Measurements from ENCODE around the gene ODF2L.

ODF2L gene

DNA sequence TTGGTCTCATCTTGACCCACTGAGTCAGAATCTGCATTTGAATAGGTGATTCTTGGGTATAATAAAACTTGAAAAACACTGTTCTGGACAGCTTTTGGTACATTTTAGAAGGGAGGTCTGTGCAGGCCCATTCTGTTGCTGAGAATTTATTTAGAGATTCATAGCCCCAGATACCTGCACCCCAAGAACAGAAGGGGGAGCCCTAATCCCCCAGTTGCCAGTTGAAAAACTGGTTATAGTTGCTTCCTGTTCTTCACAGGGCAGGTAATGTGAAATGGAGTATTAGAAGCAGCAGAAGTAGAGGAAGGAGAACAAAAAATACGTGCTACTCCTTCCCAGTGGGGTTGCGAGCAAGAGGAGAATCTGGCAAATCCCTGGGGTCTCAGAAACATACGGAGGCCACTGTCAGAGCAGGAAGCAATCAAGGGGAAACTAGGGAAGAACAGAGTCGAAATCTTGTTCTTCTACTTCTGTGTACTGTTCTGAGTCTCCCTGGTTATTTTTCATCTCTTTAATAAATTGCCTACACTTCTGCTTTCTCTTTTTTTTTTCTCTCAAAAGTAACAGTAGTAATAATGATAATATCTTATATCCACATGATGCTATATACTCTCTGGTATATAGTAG, 23.3 kb upstream of the ODF2L start:
- POLR2A ChIA-PET = no interaction called here
- DNase-seq = peak; percentile 58 to 83 (median 81)

DNA sequence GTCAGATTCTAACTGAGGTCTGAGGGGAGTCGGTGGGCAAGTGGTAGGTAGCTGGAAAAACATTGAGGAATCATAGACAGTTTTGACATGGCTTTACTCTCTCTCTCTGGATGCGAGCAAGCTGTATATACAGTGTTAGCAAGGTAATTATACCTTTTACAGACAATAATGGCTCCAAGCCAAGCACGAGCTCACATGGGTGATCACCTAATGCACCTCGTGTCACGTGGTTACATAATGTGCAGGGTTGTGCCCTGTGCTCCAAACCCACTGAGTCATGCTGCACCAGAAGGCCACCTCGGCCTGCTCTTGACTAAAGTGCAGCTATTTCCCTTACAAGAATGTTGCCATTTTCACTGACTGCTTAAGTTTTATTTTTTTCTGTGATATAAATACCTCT, 20.2 kb upstream of the ODF2L start:
- POLR2A ChIA-PET = no interaction called here
- Histone ChIP-seq H3K36me3 (ENCODE audit: control insufficient read depth in 4 of 4, insufficient read depth in 4 of 4, low read length in 3 of 4) (no peaks in the 10 kb centered on the region), H3K9me3 (ENCODE audit: control extremely low read depth in 1 of 5, control insufficient read depth in 4 of 5, insufficient read depth in 2 of 5, low read depth in 1 of 5, low read length in 4 of 5) (no peaks in the 10 kb centered on the region)

More for the DNA sequence above, 23.3 kb upstream of the ODF2L start:
- peak overlapping the region in 4 of 7 experiments; percentile 19 to 61 (median 56) for H3K4me3 ChIP-seq (ENCODE audit: control insufficient read depth in 1 of 7, extremely low read depth in 1 of 7, insufficient read depth in 4 of 7, low read depth in 2 of 7, low read length in 6 of 7)
- no peaks in the 10 kb centered on the region for H3K9me3 ChIP-seq (ENCODE audit: control extremely low read depth in 1 of 5, control insufficient read depth in 4 of 5, insufficient read depth in 2 of 5, low read depth in 1 of 5, low read length in 4 of 5)
- H3K27me3 ChIP-seq (replicated peaks in 2 of 5; ENCODE audit: control insufficient read depth in 4 of 5, insufficient read depth in 5 of 5, low read length in 4 of 5) = no peaks in the 10 kb centered on the region
- WGBS (ENCODE audit: insufficient coverage) = 11% methylated on average over 4 of the region's 4 CpGs
- no peaks in the 10 kb centered on the region for H3K36me3 ChIP-seq (ENCODE audit: control insufficient read depth in 4 of 4, insufficient read depth in 4 of 4, low read length in 3 of 4)
- peak overlapping the region in 1 of 2 experiments; percentile 29 for H3K27ac ChIP-seq (ENCODE audit: insufficient read depth in 1 of 2, low read depth in 1 of 2, low read length in 2 of 2, poor library complexity in 1 of 2, severe bottlenecking in 2 of 2)
- peaks cover 3 to 7% (median 4%) of the 10 kb centered on the region in 4 experiments for H3K4me1 ChIP-seq (ENCODE audit: control extremely low read depth in 1 of 4, control insufficient read depth in 4 of 4, insufficient read depth in 4 of 4, low read length in 3 of 4)
- CTCF ChIA-PET = interaction anchor here (0.7 to 7.4 kb wide), 4 partner anchors 17 to 266 kb away, joined by 3 to 48 read pairs (median 4); no protein-coding TSS in a partner anchor

DNA sequence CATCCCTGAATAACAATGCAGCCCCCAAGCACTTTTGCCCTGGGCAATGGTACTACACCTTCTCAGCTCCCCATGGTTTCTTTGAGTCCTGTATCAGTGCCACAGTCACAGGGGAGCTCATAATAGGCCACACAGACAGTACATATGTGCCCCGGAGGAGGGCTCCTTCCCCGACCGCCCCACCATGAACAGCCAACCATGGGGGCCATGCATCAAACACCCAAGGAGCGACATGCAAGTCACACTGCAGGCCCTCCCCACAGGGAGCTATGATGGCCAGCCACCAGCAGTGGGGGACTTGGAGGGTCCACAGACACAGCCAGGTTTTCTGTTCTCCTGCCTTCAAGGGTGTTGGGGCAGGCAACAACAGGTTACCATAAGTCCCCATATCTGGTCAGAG, 14.8 kb upstream of the ODF2L start:
- no peak for DNase-seq
- ChIA-PET CTCF (no interaction called here), POLR2A (no interaction called here)
- Histone ChIP-seq H3K9me3 (ENCODE audit: control extremely low read depth in 1 of 5, control insufficient read depth in 4 of 5, insufficient read depth in 2 of 5, low read depth in 1 of 5, low read length in 4 of 5) (no peaks in the 10 kb centered on the region), H3K4me1 (ENCODE audit: control extremely low read depth in 1 of 4, control insufficient read depth in 4 of 4, insufficient read depth in 4 of 4, low read length in 3 of 4) (no peaks in the 10 kb centered on the region), H3K36me3 (ENCODE audit: control insufficient read depth in 4 of 4, insufficient read depth in 4 of 4, low read length in 3 of 4) (no peaks in the 10 kb centered on the region), H3K27ac (ENCODE audit: insufficient read depth in 1 of 2, low read depth in 1 of 2, low read length in 2 of 2, poor library complexity in 1 of 2, severe bottlenecking in 2 of 2) (no peak overlapping the region), H3K27me3 (replicated peaks in 2 of 5; ENCODE audit: control insufficient read depth in 4 of 5, insufficient read depth in 5 of 5, low read length in 4 of 5) (no peaks in the 10 kb centered on the region), H3K4me3 (ENCODE audit: control insufficient read depth in 1 of 7, extremely low read depth in 1 of 7, insufficient read depth in 4 of 7, low read depth in 2 of 7, low read length in 6 of 7) (no peak overlapping the region)
- 88% methylated on average over 4 of the region's 4 CpGs for WGBS (ENCODE audit: insufficient coverage)

More for the DNA sequence above, 20.2 kb upstream of the ODF2L start:
- 65% methylated on average over 5 of the region's 6 CpGs for WGBS (ENCODE audit: insufficient coverage)
- CTCF ChIA-PET = interaction anchor here (1.0 to 2.3 kb wide), 7 partner anchors 10 to 95 kb away, joined by 3 to 7 read pairs (median 3); no protein-coding TSS in a partner anchor
- H3K27ac ChIP-seq (ENCODE audit: insufficient read depth in 1 of 2, low read depth in 1 of 2, low read length in 2 of 2, poor library complexity in 1 of 2, severe bottlenecking in 2 of 2) = no peak overlapping the region
- peak in 1 of 3 donors; percentile 20 for DNase-seq
- no peaks in the 10 kb centered on the region for H3K27me3 ChIP-seq (replicated peaks in 2 of 5; ENCODE audit: control insufficient read depth in 4 of 5, insufficient read depth in 5 of 5, low read length in 4 of 5)
- peaks cover 3 to 7% (median 4%) of the 10 kb centered on the region in 4 experiments for H3K4me1 ChIP-seq (ENCODE audit: control extremely low read depth in 1 of 4, control insufficient read depth in 4 of 4, insufficient read depth in 4 of 4, low read length in 3 of 4)
- no peak overlapping the region for H3K4me3 ChIP-seq (ENCODE audit: control insufficient read depth in 1 of 7, extremely low read depth in 1 of 7, insufficient read depth in 4 of 7, low read depth in 2 of 7, low read length in 6 of 7)

DNA sequence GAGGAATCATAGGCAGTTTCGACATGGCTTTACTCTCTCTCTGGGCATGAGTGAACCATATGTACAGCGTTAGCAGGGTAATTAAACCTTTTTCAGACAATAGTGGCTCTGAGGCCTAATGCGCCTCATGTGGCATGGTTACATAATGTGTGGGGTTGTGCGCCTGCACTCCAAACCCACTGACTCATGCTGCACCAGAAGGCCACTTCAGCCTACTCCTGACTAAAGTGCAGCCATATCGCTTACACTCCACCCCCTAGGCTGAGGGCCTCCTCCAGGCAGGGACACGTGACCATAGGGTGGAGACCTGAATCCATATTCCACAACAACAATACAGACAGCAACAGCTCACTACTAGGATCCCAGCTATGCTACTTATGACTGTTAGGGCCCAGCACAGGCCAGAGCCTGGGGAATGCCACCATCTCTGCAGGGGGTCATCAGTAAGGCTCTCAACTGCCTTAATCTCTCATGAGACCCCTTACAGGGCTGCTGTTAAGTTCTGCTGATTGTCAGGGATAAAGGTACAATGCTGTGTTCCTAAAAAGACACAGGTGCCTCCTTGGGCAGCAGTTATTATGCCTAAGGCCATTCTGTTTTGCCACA, 13.4 kb upstream of the ODF2L start:
- CTCF ChIA-PET = interaction anchor here (1.1 to 1.3 kb wide), 2 partner anchors 13 to 64 kb away, joined by 3 read pairs; partner anchors contain the start of gene ODF2L

DNA sequence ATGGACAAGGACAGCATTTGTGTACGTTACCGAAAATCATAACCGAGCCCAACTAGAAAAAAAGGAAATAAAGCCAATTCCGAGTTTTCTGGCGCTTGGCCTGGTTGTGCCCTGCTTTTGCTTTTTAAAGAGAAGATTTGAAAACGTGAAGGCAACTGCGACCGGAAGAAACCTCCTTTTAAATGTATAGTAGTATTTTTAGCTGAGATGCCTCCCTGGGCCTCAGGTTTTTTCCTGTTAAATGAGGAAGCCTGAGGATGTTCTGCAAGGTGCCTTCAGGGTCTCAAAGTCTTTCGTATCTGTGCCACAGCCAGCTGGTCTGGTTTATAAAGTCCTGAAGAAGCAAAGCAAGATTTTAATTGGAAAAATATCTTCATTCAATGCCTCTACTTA, 371 bp upstream of the ODF2L start:
- peak overlapping the region; percentile 88 to 99 (median 96) for H3K4me3 ChIP-seq (ENCODE audit: control insufficient read depth in 1 of 7, extremely low read depth in 1 of 7, insufficient read depth in 4 of 7, low read depth in 2 of 7, low read length in 6 of 7)
- H3K9me3 ChIP-seq (ENCODE audit: control extremely low read depth in 1 of 5, control insufficient read depth in 4 of 5, insufficient read depth in 2 of 5, low read depth in 1 of 5, low read length in 4 of 5) = no peaks in the 10 kb centered on the region
- WGBS (ENCODE audit: insufficient coverage) = 0% methylated on average over 9 of the region's 9 CpGs
- H3K27me3 ChIP-seq (replicated peaks in 2 of 5; ENCODE audit: control insufficient read depth in 4 of 5, insufficient read depth in 5 of 5, low read length in 4 of 5) = no peaks in the 10 kb centered on the region
- DNase-seq = peak in 2 of 3 donors; percentile 69 to 79
- peaks cover 3 to 20% (median 13%) of the 10 kb centered on the region in 4 experiments for H3K4me1 ChIP-seq (ENCODE audit: control extremely low read depth in 1 of 4, control insufficient read depth in 4 of 4, insufficient read depth in 4 of 4, low read length in 3 of 4)
- H3K36me3 ChIP-seq (ENCODE audit: control insufficient read depth in 4 of 4, insufficient read depth in 4 of 4, low read length in 3 of 4) = no peaks in the 10 kb centered on the region
- ChIA-PET CTCF (interaction anchor here (0.7 to 2.2 kb wide), 9 partner anchors 9 to 308 kb away, joined by 3 to 8 read pairs (median 3); partner anchors contain the start of gene SH3GLB1), POLR2A (no interaction called here)
- H3K27ac ChIP-seq (ENCODE audit: insufficient read depth in 1 of 2, low read depth in 1 of 2, low read length in 2 of 2, poor library complexity in 1 of 2, severe bottlenecking in 2 of 2) = peak overlapping the region; percentile 58 to 88

More for the DNA sequence above, 13.4 kb upstream of the ODF2L start:
- WGBS (ENCODE audit: insufficient coverage) = 100% methylated on average over 3 of the region's 6 CpGs
- Histone ChIP-seq H3K27ac (ENCODE audit: insufficient read depth in 1 of 2, low read depth in 1 of 2, low read length in 2 of 2, poor library complexity in 1 of 2, severe bottlenecking in 2 of 2) (no peak overlapping the region), H3K4me3 (ENCODE audit: control insufficient read depth in 1 of 7, extremely low read depth in 1 of 7, insufficient read depth in 4 of 7, low read depth in 2 of 7, low read length in 6 of 7) (no peak overlapping the region), H3K4me1 (ENCODE audit: control extremely low read depth in 1 of 4, control insufficient read depth in 4 of 4, insufficient read depth in 4 of 4, low read length in 3 of 4) (no peaks in the 10 kb centered on the region), H3K9me3 (ENCODE audit: control extremely low read depth in 1 of 5, control insufficient read depth in 4 of 5, insufficient read depth in 2 of 5, low read depth in 1 of 5, low read length in 4 of 5) (no peaks in the 10 kb centered on the region), H3K36me3 (ENCODE audit: control insufficient read depth in 4 of 4, insufficient read depth in 4 of 4, low read length in 3 of 4) (no peaks in the 10 kb centered on the region), H3K27me3 (replicated peaks in 2 of 5; ENCODE audit: control insufficient read depth in 4 of 5, insufficient read depth in 5 of 5, low read length in 4 of 5) (no peaks in the 10 kb centered on the region)
- POLR2A ChIA-PET = no interaction called here
- no peak for DNase-seq

DNA sequence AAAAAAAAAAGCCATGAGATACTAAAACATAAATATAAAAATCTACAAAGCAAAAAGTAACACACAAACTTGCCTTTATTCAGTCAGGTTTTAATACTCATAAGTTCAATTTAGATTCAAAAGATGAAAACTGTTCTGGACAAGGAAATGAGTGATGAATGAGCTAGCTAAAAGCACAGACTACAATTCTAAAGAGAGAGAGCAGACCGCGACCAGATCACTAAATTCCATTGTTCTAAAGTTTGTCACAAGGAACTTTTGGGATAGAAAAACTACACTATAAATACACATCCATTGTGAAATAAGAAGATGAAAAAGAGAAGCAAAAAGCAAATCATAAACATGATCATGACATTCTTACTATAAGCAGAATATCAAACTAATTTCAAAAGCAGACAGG, 1.7 kb downstream of the ODF2L start:
- CTCF ChIA-PET = interaction anchor here (0.7 to 2.2 kb wide), 4 partner anchors 15 to 330 kb away, joined by 3 to 6 read pairs (median 4); no protein-coding TSS in a partner anchor
- H3K4me3 ChIP-seq (ENCODE audit: control insufficient read depth in 1 of 7, extremely low read depth in 1 of 7, insufficient read depth in 4 of 7, low read depth in 2 of 7, low read length in 6 of 7) = peak overlapping the region in 1 of 7 experiments; percentile 4
- POLR2A ChIA-PET = no interaction called here
- no peaks in the 10 kb centered on the region for H3K36me3 ChIP-seq (ENCODE audit: control insufficient read depth in 4 of 4, insufficient read depth in 4 of 4, low read length in 3 of 4)
- H3K27ac ChIP-seq (ENCODE audit: insufficient read depth in 1 of 2, low read depth in 1 of 2, low read length in 2 of 2, poor library complexity in 1 of 2, severe bottlenecking in 2 of 2) = no peak overlapping the region
- peaks cover 3 to 20% (median 13%) of the 10 kb centered on the region in 4 experiments for H3K4me1 ChIP-seq (ENCODE audit: control extremely low read depth in 1 of 4, control insufficient read depth in 4 of 4, insufficient read depth in 4 of 4, low read length in 3 of 4)
- H3K9me3 ChIP-seq (ENCODE audit: control extremely low read depth in 1 of 5, control insufficient read depth in 4 of 5, insufficient read depth in 2 of 5, low read depth in 1 of 5, low read length in 4 of 5) = peaks cover 0 to 2% (median 0%) of the 10 kb centered on the region in 5 experiments
- no peaks in the 10 kb centered on the region for H3K27me3 ChIP-seq (replicated peaks in 2 of 5; ENCODE audit: control insufficient read depth in 4 of 5, insufficient read depth in 5 of 5, low read length in 4 of 5)
- WGBS (ENCODE audit: insufficient coverage) = no CpG with 5 or more reads among the region's 2 CpGs
- no peak for DNase-seq

DNA sequence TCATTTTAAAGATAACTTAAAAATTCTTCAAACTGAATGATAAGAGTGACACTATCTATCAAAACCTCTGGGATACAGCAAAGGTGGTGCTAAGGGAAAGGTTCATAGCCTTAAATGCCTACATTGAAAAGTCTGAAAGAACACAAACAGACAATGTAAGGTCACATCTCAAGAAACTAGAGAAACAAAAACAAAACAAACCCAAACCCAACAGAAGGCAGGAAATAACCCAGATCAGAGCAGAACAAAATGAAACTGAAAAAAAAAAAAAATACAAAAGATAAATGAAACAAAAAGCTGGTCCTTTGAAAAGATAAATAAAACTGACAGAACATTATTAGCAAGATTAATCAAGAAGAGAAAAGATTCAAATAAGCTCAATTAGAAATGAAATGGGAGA, 6.8 kb downstream of the ODF2L start:
- H3K4me3 ChIP-seq (ENCODE audit: control insufficient read depth in 1 of 7, extremely low read depth in 1 of 7, insufficient read depth in 4 of 7, low read depth in 2 of 7, low read length in 6 of 7) = peak overlapping the region in 1 of 7 experiments; percentile 28
- no peaks in the 10 kb centered on the region for H3K36me3 ChIP-seq (ENCODE audit: control insufficient read depth in 4 of 4, insufficient read depth in 4 of 4, low read length in 3 of 4)
- DNase-seq = peak in 2 of 3 donors; percentile 17 to 18
- no peaks in the 10 kb centered on the region for H3K27me3 ChIP-seq (replicated peaks in 2 of 5; ENCODE audit: control insufficient read depth in 4 of 5, insufficient read depth in 5 of 5, low read length in 4 of 5)
- H3K4me1 ChIP-seq (ENCODE audit: control extremely low read depth in 1 of 4, control insufficient read depth in 4 of 4, insufficient read depth in 4 of 4, low read length in 3 of 4) = peaks cover 0 to 2% (median under 1%) of the 10 kb centered on the region in 4 experiments
- ChIA-PET CTCF (no interaction called here), POLR2A (no interaction called here)
- H3K27ac ChIP-seq (ENCODE audit: insufficient read depth in 1 of 2, low read depth in 1 of 2, low read length in 2 of 2, poor library complexity in 1 of 2, severe bottlenecking in 2 of 2) = peak overlapping the region in 1 of 2 experiments; percentile 25
- peaks cover 0 to 2% (median 0%) of the 10 kb centered on the region in 5 experiments for H3K9me3 ChIP-seq (ENCODE audit: control extremely low read depth in 1 of 5, control insufficient read depth in 4 of 5, insufficient read depth in 2 of 5, low read depth in 1 of 5, low read length in 4 of 5)

All from common myeloid progenitor, CD34-positive (primary cell).